Cardiac fibroblast (primary cell): ENCODE measurements around the gene BBS9.

ENCODE experiments used
- DNase-seq, 2 donors: peaks; one replicate each; pipeline versions ENCODE4 v3.0.0 to v3.0.0-alpha.2; 2010; ENCODE audit warnings: low read depth in 2 of 2
- H3K4me3 ChIP-seq, 2 donors: replicated peaks in 1 of 2; 1 replicate in 1 of 2; 2 replicates in 1 of 2; pipeline ENCODE4 v1.5.1; 2011; ENCODE audit warnings: low read depth in 2 of 2, low read length in 2 of 2, mild to moderate bottlenecking in 2 of 2, moderate library complexity in 1 of 2
- TF ChIP-seq, protein P1 (sequence below): IDR thresholded peaks from one replicate; pipeline ENCODE4 v1.5.1; 2011; ENCODE audit warnings: low read depth, mild to moderate bottlenecking, low read length, inconsistent platforms

BBS9 gene

DNA sequence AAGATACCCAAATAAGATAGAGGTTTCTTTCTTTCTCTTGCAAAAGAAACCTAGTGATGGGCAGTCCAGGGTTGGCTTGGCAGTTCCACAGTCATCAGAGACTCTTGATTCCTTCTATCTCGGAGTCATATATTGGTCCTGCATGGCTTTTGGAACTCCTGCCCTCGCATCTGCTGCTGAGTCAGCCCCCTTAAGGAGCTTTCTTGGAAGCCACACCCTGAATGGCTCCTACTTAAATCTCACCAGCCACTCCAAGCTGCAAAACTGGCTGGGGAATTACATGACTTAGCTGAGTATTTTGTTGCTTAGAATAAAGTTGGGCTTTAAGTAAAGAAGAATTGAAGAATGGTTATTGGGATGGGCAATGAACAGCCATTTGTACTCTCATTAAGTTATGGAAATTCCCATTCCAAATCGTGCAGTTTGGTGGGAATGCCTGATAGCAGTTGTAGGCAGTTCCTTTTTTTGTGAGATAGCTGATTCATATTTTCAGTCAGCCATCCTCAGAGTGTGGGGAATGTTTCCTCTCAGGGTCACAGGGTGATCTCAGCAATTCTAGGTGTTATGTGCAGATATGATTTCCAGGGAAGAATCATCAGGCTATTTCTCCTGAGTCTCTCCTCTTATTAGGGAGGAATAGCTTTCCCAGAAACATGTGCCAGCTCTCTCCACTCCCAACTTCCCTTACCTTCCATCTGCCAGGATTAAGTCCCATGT lies 209.9 kb downstream of the BBS9 start:
- TF ChIP-seq, protein P1, sequence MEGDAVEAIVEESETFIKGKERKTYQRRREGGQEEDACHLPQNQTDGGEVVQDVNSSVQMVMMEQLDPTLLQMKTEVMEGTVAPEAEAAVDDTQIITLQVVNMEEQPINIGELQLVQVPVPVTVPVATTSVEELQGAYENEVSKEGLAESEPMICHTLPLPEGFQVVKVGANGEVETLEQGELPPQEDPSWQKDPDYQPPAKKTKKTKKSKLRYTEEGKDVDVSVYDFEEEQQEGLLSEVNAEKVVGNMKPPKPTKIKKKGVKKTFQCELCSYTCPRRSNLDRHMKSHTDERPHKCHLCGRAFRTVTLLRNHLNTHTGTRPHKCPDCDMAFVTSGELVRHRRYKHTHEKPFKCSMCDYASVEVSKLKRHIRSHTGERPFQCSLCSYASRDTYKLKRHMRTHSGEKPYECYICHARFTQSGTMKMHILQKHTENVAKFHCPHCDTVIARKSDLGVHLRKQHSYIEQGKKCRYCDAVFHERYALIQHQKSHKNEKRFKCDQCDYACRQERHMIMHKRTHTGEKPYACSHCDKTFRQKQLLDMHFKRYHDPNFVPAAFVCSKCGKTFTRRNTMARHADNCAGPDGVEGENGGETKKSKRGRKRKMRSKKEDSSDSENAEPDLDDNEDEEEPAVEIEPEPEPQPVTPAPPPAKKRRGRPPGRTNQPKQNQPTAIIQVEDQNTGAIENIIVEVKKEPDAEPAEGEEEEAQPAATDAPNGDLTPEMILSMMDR = no peak
- H3K4me3 ChIP-seq = no peak overlapping the region
- DNase-seq = peak in 1 of 2 donors; percentile 8

DNA sequence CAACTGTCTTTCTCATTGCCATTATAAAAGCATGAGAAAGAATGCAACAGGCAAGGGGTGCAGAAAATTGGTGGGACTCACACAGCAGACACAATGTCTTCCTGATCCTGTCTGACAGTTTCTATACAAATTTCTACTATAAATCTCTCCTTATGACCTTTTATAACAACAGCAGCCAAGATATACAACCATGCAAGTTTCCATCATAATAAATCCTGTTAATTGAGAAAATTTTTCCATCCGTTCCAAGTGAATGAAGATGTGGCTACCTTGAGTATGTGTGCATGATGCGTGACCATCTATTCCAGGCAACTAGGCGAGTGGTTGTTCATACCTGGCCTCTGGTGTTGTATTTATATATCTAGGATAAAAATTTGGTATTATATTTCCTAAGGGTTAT lies 216.7 kb downstream of the BBS9 start:
- DNase-seq = no peak
- TF ChIP-seq, protein P1 = no peak
- H3K4me3 ChIP-seq = no peak overlapping the region

DNA sequence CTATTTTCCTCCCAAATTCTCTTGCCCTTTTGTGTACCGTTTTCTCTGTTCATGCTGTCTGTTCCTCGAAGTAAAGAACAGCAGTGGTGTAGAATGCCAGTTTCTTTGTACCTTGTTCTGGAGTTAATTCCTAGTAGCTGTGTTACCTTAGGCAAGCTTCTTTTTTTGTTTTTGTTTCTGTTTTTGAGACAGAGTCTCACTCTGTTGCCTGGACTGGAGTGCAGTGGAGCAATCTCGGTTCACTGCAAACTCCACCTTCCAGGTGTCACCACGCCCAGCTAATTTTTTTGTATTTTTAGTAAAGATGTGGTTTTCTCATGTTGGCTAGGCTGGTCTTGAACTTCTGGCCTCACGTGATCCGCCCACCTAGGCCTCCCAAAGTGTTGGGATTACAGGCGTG lies 221.2 kb downstream of the BBS9 start:
- H3K4me3 ChIP-seq = no peak overlapping the region
- DNase-seq = no peak
- TF ChIP-seq, protein P1 = no peak

DNA sequence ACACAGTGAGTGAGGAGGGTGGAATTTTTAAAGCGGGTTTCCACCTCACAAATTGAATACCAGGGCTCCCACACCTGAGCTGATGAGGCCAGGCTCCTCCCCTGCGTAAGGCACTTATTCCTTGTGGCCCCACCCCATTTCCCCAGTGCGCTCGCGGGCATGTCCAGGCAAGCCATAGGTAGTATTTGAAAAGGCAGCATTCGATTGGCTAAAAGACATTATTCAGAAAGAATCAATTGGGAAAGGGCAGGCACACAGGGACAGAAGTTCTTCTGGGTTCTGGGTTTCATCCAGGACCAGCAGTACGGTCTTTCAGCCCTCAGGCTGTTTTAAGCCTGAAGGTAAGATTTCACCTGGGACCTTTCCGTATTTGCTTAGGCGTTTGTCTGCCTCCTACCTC lies 222.3 kb downstream of the BBS9 start:
- no peak for DNase-seq
- TF ChIP-seq, protein P1 = no peak

DNA sequence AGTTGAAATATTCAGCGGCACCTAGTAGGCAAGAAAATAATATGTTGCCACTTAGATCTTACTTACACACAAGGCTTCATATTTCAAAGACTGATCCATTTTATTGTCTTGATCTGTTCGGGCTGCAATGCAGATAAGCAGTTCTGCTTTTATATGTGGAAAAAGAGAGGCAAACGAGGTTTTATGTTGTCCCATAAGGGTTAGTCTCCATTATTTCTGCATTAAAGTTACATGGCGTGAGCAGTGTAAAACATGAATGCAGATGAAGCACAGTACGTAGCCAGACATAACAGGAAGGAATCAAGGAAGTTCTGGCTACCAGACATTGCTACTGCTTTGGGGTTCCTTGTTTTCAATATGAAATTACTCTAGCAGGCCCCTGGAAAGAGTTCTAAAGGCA lies 224.8 kb downstream of the BBS9 start:
- DNase-seq = no peak
- H3K4me3 ChIP-seq = no peak overlapping the region
- TF ChIP-seq, protein P1 = no peak

More for the DNA sequence above, 222.3 kb downstream of the BBS9 start:
- no peak overlapping the region for H3K4me3 ChIP-seq

DNA sequence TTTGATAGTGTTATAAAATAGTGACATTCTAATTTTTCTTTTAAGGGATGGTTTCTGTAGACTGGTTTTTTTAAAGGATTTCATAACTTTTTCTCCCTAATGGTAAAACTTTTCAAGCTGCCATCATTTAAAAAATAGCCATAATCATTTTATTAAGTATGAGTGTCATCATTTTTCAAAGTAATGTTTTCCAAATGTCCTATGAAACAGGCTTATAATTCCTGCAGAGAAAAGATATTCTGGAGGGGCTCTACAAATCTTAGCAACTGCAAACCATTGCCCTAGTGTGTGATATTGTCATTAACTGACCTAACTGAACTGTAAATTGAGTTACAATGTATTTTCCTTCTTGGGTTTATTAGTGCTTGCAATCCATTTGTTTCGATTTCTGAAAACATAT lies 226.0 kb downstream of the BBS9 start:
- TF ChIP-seq, protein P1 = no peak

DNA sequence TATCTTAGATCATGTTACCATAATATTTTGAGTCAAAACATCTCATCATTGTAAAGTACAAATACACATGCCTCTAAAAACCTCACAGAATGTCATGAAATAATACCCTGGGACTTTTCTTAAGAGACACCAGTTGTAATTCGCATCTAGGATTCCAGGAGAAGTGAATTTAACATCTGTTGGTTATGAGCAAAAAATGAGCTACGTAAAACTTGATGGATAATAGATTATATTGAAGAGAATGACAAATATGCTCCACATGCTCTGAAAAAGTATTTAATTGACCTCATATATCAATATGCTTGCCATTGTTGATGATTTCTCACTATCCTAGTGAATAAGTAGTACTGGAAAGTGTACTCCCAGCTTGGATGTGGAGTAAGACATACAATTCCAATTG lies 227.0 kb downstream of the BBS9 start:
- H3K4me3 ChIP-seq = no peak overlapping the region
- TF ChIP-seq, protein P1 = no peak
- no peak for DNase-seq

More for the DNA sequence above, 226.0 kb downstream of the BBS9 start:
- no peak overlapping the region for H3K4me3 ChIP-seq
- DNase-seq = no peak
